ENCODE data around the gene SLC5A8. TPM values are rescaled to one million over a fixed set of nuclear protein-coding genes. Genes with fewer than 3 reads are reported as not detected.

The SLC5A8 gene
- total RNA-seq, 1 experiment from 2014 or later, result 0.07 TPM

- Histone ChIP-seq H4K8ac (replicated peaks; ENCODE audit: insufficient read length, low read depth, low read length) (no peak overlapping the region), H4K20me1 (ENCODE audit: control insufficient read depth, insufficient read depth, insufficient read length) (no peaks in the 10 kb centered on the region), H3K4me2 (ENCODE audit: insufficient read depth, insufficient read length, low read length) (no peak overlapping the region), H2BK5ac (ENCODE audit: insufficient read length, low read length) (no peak overlapping the region), H2AFZ (ENCODE audit: low read length) (no peak overlapping the region), H2BK120ac (ENCODE audit: low read depth, low read length, poor library complexity, severe bottlenecking) (no peak overlapping the region), H4K5ac (ENCODE audit: insufficient read length, low read depth, low read length) (no peak overlapping the region), H2BK12ac (ENCODE audit: insufficient read length, low read depth, low read length) (no peak overlapping the region), H3K23me2 (ENCODE audit: insufficient read length, low read depth, low read length, poor library complexity, severe bottlenecking) (no peaks in the 10 kb centered on the region), H3K27me3 (ENCODE audit: insufficient read depth, low read length) (no peaks in the 10 kb centered on the region), H2BK15ac (ENCODE audit: low read depth, low read length) (no peak overlapping the region), H3K18ac (ENCODE audit: insufficient read length, low read depth, low read length) (no peak overlapping the region), H3K4ac (ENCODE audit: low read depth, low read length) (no peak overlapping the region), H3K14ac (ENCODE audit: insufficient read depth, low read length) (no peak overlapping the region), H3K23ac (ENCODE audit: insufficient read length, low read depth, low read length) (no peak overlapping the region), H3K27ac (ENCODE audit: insufficient read length, low read depth, low read length) (no peak overlapping the region), H3K4me1 (ENCODE audit: insufficient read depth, low read length) (no peaks in the 10 kb centered on the region), H3K9me3 (ENCODE audit: control insufficient read depth, low read depth, low read length) (no peaks in the 10 kb centered on the region), H3T11ph (ENCODE audit: low read length) (no peak overlapping the region), H3K56ac (ENCODE audit: insufficient read length, low read depth, low read length) (no peak overlapping the region), H3K79me1 (ENCODE audit: insufficient read depth, low read depth, low read length, poor library complexity, severe bottlenecking) (no peaks in the 10 kb centered on the region), H4K91ac (ENCODE audit: insufficient read length, low read depth, low read length) (no peak overlapping the region), H2AK5ac (ENCODE audit: insufficient read length, low read length) (no peak overlapping the region), H2BK20ac (ENCODE audit: low read depth, low read length, poor library complexity, severe bottlenecking) (no peak overlapping the region), H3K79me2 (ENCODE audit: insufficient read depth, low read length) (no peaks in the 10 kb centered on the region), H3K9ac (ENCODE audit: extremely low read depth, insufficient read length, low read length) (no peak overlapping the region)
- Mint-ChIP-seq H3K27me3 (ENCODE audit: low read depth) (no peaks in the 10 kb centered on the region), H3K9me3 (peaks cover 0 to 5% of the 10 kb centered on the region in 2 experiments; a peak in 3 of 5 replicates), H3K27ac (no peak overlapping the region), H3K36me3 (ENCODE audit: insufficient read depth in 1 of 3, low read depth in 3 of 3) (peaks cover 0 to 5% (median 1%) of the 10 kb centered on the region in 3 experiments; a peak in 3 of 7 replicates), H3K4me1 (no peaks in the 10 kb centered on the region; a peak in 1 of 4 replicates), H3K4me3 (no peak overlapping the region)
- WGBS (ENCODE audit: extremely low coverage, insufficient read length, low lambda C conversion rate), result no CpG with 5 or more reads among the region's 2 CpGs
- TF ChIP-seq, protein P1, sequence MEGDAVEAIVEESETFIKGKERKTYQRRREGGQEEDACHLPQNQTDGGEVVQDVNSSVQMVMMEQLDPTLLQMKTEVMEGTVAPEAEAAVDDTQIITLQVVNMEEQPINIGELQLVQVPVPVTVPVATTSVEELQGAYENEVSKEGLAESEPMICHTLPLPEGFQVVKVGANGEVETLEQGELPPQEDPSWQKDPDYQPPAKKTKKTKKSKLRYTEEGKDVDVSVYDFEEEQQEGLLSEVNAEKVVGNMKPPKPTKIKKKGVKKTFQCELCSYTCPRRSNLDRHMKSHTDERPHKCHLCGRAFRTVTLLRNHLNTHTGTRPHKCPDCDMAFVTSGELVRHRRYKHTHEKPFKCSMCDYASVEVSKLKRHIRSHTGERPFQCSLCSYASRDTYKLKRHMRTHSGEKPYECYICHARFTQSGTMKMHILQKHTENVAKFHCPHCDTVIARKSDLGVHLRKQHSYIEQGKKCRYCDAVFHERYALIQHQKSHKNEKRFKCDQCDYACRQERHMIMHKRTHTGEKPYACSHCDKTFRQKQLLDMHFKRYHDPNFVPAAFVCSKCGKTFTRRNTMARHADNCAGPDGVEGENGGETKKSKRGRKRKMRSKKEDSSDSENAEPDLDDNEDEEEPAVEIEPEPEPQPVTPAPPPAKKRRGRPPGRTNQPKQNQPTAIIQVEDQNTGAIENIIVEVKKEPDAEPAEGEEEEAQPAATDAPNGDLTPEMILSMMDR (conservative IDR thresholded peaks at IDR 0.05), result no peak
- DNase-seq, result no peak
These were observed 92.2 kb downstream of the SLC5A8 start for GRCh38 chr12:101117842-101118241.
